H4 (cell line): ENCODE data around the gene RALB. TPM values are rescaled to one million over a fixed set of nuclear protein-coding genes. Genes with fewer than 3 reads are reported as not detected.
"Not testable (repeated sequence)": the region's sequence is repeated elsewhere in the genome, so short reads cannot be mapped to it uniquely, and the experiment has no call there.

Experiments used
- DNase-seq: peaks from one replicate; pipeline ENCODE4 v3.0.0-alpha.2; 2015; ENCODE audit warnings: low spot score
- total RNA-seq: library from RNA; depleted of rRNA; stranded (reverse); fragments of >200 nt; shearing (Covaris generic); gene quantifications from 2 replicates; pipeline ENCODE4 v1.2.3, GENCODE V29; 2014

RALB gene
- total RNA-seq, 1 experiment from 2014 or later = 34.4 TPM

GRCh38 chr2:120224735-120225548, 27.7 kb upstream of the RALB start:
- DNase-seq = no peak

- no peak for DNase-seq
Observed at GRCh38 chr2:120225549-120226065, 27.0 kb upstream of the RALB start.

GRCh38 chr2:120226316-120226715, 26.3 kb upstream of the RALB start:
- DNase-seq = no peak

GRCh38 chr2:120227111-120227991, 25.3 kb upstream of the RALB start:
- DNase-seq = no peak

- no peak for DNase-seq
Observed at GRCh38 chr2:120228503-120228902, 24.1 kb upstream of the RALB start.

- DNase-seq = no peak
Observed at GRCh38 chr2:120229341-120229740, 23.3 kb upstream of the RALB start.

GRCh38 chr2:120230515-120231471, 21.9 kb upstream of the RALB start:
- DNase-seq = no peak

GRCh38 chr2:120231564-120231973, 21.1 kb upstream of the RALB start:
- DNase-seq = no peak

- no peak for DNase-seq
Observed at GRCh38 chr2:120231974-120232635, 20.5 kb upstream of the RALB start.

GRCh38 chr2:120233292-120233691, 19.4 kb upstream of the RALB start:
- DNase-seq = no peak

- not testable (repeated sequence) for DNase-seq
Observed at GRCh38 chr2:120235158-120235557, 17.5 kb upstream of the RALB start.

GRCh38 chr2:120235681-120236080, 17.0 kb upstream of the RALB start:
- no peak for DNase-seq

GRCh38 chr2:120236316-120236715, 16.3 kb upstream of the RALB start:
- no peak for DNase-seq

- DNase-seq = no peak
Observed at GRCh38 chr2:120236791-120237190, 15.9 kb upstream of the RALB start.

- peak; percentile 34 for DNase-seq
Observed at GRCh38 chr2:120237491-120237902, 15.2 kb upstream of the RALB start.

- peak; percentile 52 for DNase-seq
Observed at GRCh38 chr2:120238728-120239487, 13.7 kb upstream of the RALB start.

GRCh38 chr2:120239488-120240287, 13.0 kb upstream of the RALB start:
- peak; percentile 64 for DNase-seq

GRCh38 chr2:120240901-120241429, 11.7 kb upstream of the RALB start:
- DNase-seq = no peak

- DNase-seq = no peak
Observed at GRCh38 chr2:120241684-120242083, 11.0 kb upstream of the RALB start.
